Measurements from ENCODE around the gene RNF169.

- TF ChIP-seq CTCF (IDR thresholded peaks at IDR 0.05), result no peak
- no peak for TF ChIP-seq EZH2 (IDR thresholded peaks at IDR 0.05; ENCODE audit: borderline replicate concordance, insufficient read depth, low read depth, low read length, poor library complexity, severe bottlenecking)
These were observed 99.2 kb downstream of the RNF169 start for GRCh38 chr11:74847895-74848294.
